K562 (cell line): ENCODE results near the gene PGPEP1. TPM values are rescaled to one million over a fixed set of nuclear protein-coding genes. Genes with fewer than 3 reads are reported as not detected.

Source experiments
- CAMTA2 ChIP-seq: fragments of 250-450 bp; sonication (Bioruptor Pico); conservative IDR thresholded peaks from 2 replicates; pipeline ENCODE4 v1.5.1; 2022
- ELF4 ChIP-seq: fragments of 450-650 bp; formaldehyde crosslinking; IDR thresholded peaks from 2 replicates; pipeline ENCODE4 v1.4.0; 2022; ENCODE audit warnings: missing genetic modification characterization
- ETV1 ChIP-seq: fragments of 450-650 bp; conservative IDR thresholded peaks from 2 replicates; pipeline ENCODE4 v1.6.1; 2016; ENCODE audit warnings: missing genetic modification characterization, control low read depth, low read depth, missing compliant biosample characterization
- EZH2 ChIP-seq: IDR thresholded peaks from 2 replicates; pipeline ENCODE4 v1.6.1; 2012; ENCODE audit warnings: low read depth, mild to moderate bottlenecking, inconsistent platforms, low read length, borderline replicate concordance
- FUS ChIP-seq: fragments of 200-400 bp; formaldehyde crosslinking; optimal IDR thresholded peaks from 2 replicates; pipeline ENCODE3; 2017; ENCODE audit warnings: low read depth, low read length
- HDGF ChIP-seq: fragments of 450-650 bp; IDR thresholded peaks from 2 replicates; pipeline ENCODE4 v1.6.1; 2016
- HMG20B ChIP-seq: fragments of 250-450 bp; sonication (Bioruptor Pico); IDR thresholded peaks from 2 replicates; pipeline ENCODE4 v1.5.0; 2021; ENCODE audit warnings: mild to moderate bottlenecking
- KDM1A ChIP-seq, 2 experiments: fragments of 450-650 bp; IDR thresholded peaks; 2 replicates each; pipeline ENCODE4 v1.6.1; 2016; ENCODE audit warnings: mild to moderate bottlenecking in 2 of 2
- MECOM ChIP-seq: fragments of 250-450 bp; sonication (Bioruptor Pico); IDR thresholded peaks from 2 replicates; pipeline ENCODE4 v1.8.0; 2022; ENCODE audit warnings: inconsistent platforms
- NEUROD1 ChIP-seq: fragments of 150-350 bp; IDR thresholded peaks from 2 replicates; pipeline ENCODE4 v1.6.1; 2014; ENCODE audit warnings: borderline replicate concordance, low read length, low read depth; ENCODE audit not compliant: partially characterized antibody
- NFYB ChIP-seq: IDR thresholded peaks from 2 replicates; pipeline ENCODE4 v1.6.1; 2011; ENCODE audit warnings: mild to moderate bottlenecking, moderate library complexity; ENCODE audit not compliant: insufficient read length; ENCODE audit errors: extremely low read depth
- NONO ChIP-seq, 2 experiments: fragments of 200-400 bp in 1 of 2; fragments of 450-650 bp in 1 of 2; formaldehyde crosslinking in 1 of 2; IDR thresholded peaks; 2 replicates each; pipeline ENCODE4 v1.6.1; 2017; ENCODE audit warnings: low read depth in 2 of 2, mild to moderate bottlenecking in 2 of 2, moderate library complexity in 2 of 2, low read length in 1 of 2
- PHTF2 ChIP-seq: fragments of 250-450 bp; sonication (Bioruptor Pico); IDR thresholded peaks from 2 replicates; pipeline ENCODE4 v1.5.0; 2021; ENCODE audit warnings: mild to moderate bottlenecking
- POLR3G ChIP-seq: IDR thresholded peaks from 2 replicates; pipeline ENCODE4 v1.6.1; 2011; ENCODE audit not compliant: insufficient read length, insufficient replicate concordance; ENCODE audit errors: extremely low read depth
- PYGO2 ChIP-seq: fragments of 450-650 bp; IDR thresholded peaks from 2 replicates; pipeline ENCODE4 v1.6.1; 2016; ENCODE audit warnings: mild to moderate bottlenecking, missing genetic modification characterization, moderate library complexity, missing compliant biosample characterization
- SMAD4 ChIP-seq: fragments of 250-450 bp; sonication (Bioruptor Pico); conservative IDR thresholded peaks from 2 replicates; pipeline ENCODE4 v1.8.0; 2021; ENCODE audit warnings: inconsistent platforms, mild to moderate bottlenecking, moderate library complexity
- SMARCE1 ChIP-seq: fragments of 450-650 bp; IDR thresholded peaks from 2 replicates; pipeline ENCODE4 v1.7.1; 2016; ENCODE audit warnings: mild to moderate bottlenecking
- SNIP1 ChIP-seq: fragments of 450-650 bp; IDR thresholded peaks from 2 replicates; pipeline ENCODE4 v1.7.1; 2017; ENCODE audit warnings: low read depth, mild to moderate bottlenecking
- SPI1 ChIP-seq: IDR thresholded peaks from 2 replicates; pipeline ENCODE4 v1.6.1; 2011; ENCODE audit warnings: low read depth, low read length, control low read depth, borderline replicate concordance
- TOE1 ChIP-seq, 2 experiments: fragments of 450-650 bp in 1 of 2; sonication (generic) in 1 of 2; formaldehyde crosslinking in 1 of 2; IDR thresholded peaks; 2 replicates each; pipeline versions ENCODE4 v1.7.1 to v1.8.0; 2016 to 2022; ENCODE audit warnings: borderline replicate concordance in 2 of 2, mild to moderate bottlenecking in 2 of 2, antibody characterized with exemption in 1 of 2, inconsistent platforms in 1 of 2, low read depth in 1 of 2, missing genetic modification reagents in 1 of 2, moderate library complexity in 1 of 2
- TRIM24 ChIP-seq, 2 experiments: fragments of 450-650 bp; IDR thresholded peaks; 2 replicates each; pipeline ENCODE4 v1.6.1; 2016
- TRIM28 ChIP-seq: fragments of 450-650 bp; IDR thresholded peaks from 2 replicates; pipeline ENCODE4 v1.6.1; 2017
- XRCC5 ChIP-seq: fragments of 200-400 bp; formaldehyde crosslinking; IDR thresholded peaks from 2 replicates; pipeline ENCODE4 v1.6.1; 2017; ENCODE audit warnings: low read depth, mild to moderate bottlenecking, low read length
- ZNF431 ChIP-seq: sonication (generic); formaldehyde crosslinking; IDR thresholded peaks from 2 replicates; pipeline ENCODE4 v1.8.0; 2022; ENCODE audit warnings: mild to moderate bottlenecking, missing genetic modification reagents
- ZNF780A ChIP-seq: fragments of 250-450 bp; sonication (Bioruptor Pico); IDR thresholded peaks from 2 replicates; pipeline ENCODE4 v1.5.0; 2021; ENCODE audit warnings: mild to moderate bottlenecking
- ZSCAN29 ChIP-seq: fragments of 450-650 bp; IDR thresholded peaks from 2 replicates; pipeline ENCODE4 v1.6.1; 2017
- polyA plus RNA-seq, 8 experiments: library from polyadenylated mRNA; depleted of rRNA in 4 of 8; stranded (reverse) in 5 of 8; unstranded in 3 of 8; fragments of >200 nt; fragmentation: Nextera tagmentation in 2 of 8; fragmentation: Illumina TruSeq in 1 of 8; extraction: Ambion mirVana in 2 of 8; extraction: Trizol in 1 of 8; gene quantifications; 2 replicates each; pipeline versions ENCODE4 v1.2.1 to v1.2.3, GENCODE V29; 2011 to 2014; ENCODE audit warnings: inconsistent platforms in 1 of 8, missing spikeins in 1 of 8
- total RNA-seq, 7 experiments: library from RNA; depleted of rRNA in 6 of 7; stranded (reverse); fragments of >200 nt in 6 of 7; fragmentation: Illumina TruSeq in 2 of 7; extraction: Trizol in 2 of 7; gene quantifications; 2 replicates each; pipeline versions ENCODE4 v1.2.1 to v1.2.3, GENCODE V29; 2011 to 2021; ENCODE audit warnings: low replicate concordance in 1 of 7
- TF ChIP-seq, protein P1 (sequence below): fragments of 450-650 bp; IDR thresholded peaks from 2 replicates; pipeline ENCODE4 v1.7.0; 2016; ENCODE audit warnings: borderline replicate concordance
- TF ChIP-seq, protein P2 (sequence below): fragments of 450-650 bp; IDR thresholded peaks from 2 replicates; pipeline ENCODE4 v1.6.1; 2014; ENCODE audit warnings: low read depth, mild to moderate bottlenecking, moderate library complexity, borderline replicate concordance

Gene PGPEP1
- total and polyA plus RNA-seq, 9 of the 15 experiments (the other 6 are each of a cell fraction or from before 2014, with no cell fraction given), result 10.0 to 69.6 (median 33.5) TPM

DNA sequence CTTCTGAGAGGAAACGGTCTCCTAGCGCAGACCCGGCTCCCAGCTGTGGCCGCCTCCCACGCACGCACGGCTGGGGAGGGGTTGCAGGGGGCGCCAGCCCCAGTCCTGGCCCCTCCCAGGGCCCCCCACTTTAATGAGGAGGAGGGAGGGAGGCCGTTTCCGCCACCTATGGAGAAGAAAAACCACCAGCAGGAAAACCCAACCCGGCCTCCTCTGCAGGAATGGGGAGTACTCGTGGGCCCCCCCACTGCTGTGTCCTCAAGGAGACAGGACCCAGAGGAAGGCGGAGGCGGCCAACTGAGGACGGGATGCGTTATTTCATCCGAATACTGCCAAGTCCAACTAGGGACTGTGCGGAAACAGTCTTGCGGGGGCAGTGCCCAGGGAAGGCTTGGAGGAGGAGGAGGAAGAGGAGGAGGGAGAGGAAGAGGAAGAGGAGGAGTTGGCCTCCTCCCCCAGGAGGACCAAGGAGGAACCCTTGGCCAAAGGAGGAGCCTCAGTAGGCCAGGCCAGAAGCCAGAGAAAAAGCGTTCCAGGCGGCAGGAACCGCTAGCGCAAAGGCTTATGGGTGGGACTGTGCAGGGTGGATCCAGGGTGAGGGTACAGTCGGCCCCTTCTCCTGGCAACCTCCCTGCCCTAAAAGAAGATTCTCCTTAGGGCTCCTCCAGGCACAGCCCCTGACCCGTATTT, 74.9 kb downstream of the PGPEP1 start (continued):
- TF ChIP-seq XRCC5, result peak; percentile 57; the same call in 1 of the 2 replicates
- TF ChIP-seq TOE1 (IDR thresholded peaks at IDR 0.05; ENCODE audit: borderline replicate concordance), result peak; percentile 58; the same call in 1 of the 2 replicates
- no peak for TF ChIP-seq TOE1 (CRISPR knock-in tag; IDR thresholded peaks at IDR 0.05; ENCODE audit: borderline replicate concordance, low read depth)
- peak; percentile 89 for TF ChIP-seq SMAD4 (CRISPR knock-in tag)
- TF ChIP-seq, protein P1, sequence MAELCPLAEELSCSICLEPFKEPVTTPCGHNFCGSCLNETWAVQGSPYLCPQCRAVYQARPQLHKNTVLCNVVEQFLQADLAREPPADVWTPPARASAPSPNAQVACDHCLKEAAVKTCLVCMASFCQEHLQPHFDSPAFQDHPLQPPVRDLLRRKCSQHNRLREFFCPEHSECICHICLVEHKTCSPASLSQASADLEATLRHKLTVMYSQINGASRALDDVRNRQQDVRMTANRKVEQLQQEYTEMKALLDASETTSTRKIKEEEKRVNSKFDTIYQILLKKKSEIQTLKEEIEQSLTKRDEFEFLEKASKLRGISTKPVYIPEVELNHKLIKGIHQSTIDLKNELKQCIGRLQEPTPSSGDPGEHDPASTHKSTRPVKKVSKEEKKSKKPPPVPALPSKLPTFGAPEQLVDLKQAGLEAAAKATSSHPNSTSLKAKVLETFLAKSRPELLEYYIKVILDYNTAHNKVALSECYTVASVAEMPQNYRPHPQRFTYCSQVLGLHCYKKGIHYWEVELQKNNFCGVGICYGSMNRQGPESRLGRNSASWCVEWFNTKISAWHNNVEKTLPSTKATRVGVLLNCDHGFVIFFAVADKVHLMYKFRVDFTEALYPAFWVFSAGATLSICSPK, result no peak
- TF ChIP-seq PYGO2 (tag), result no peak
- 0 out of 2 replicates have a peak, but pooled peaks have one; percentile 25 for TF ChIP-seq ZNF780A (CRISPR knock-in tag)
- no peak for TF ChIP-seq TRIM28
- no peak for TF ChIP-seq NFYB
- TF ChIP-seq EZH2, result no peak
- TF ChIP-seq ZNF431 (CRISPR knock-in tag), result no peak
- TF ChIP-seq TRIM24 (IDR thresholded peaks at IDR 0.05), result 0 out of 4 replicates have a peak, but pooled peaks of 1 of the 2 experiments have one; percentile 25
- TF ChIP-seq SNIP1, result no peak
- TF ChIP-seq, protein P2, sequence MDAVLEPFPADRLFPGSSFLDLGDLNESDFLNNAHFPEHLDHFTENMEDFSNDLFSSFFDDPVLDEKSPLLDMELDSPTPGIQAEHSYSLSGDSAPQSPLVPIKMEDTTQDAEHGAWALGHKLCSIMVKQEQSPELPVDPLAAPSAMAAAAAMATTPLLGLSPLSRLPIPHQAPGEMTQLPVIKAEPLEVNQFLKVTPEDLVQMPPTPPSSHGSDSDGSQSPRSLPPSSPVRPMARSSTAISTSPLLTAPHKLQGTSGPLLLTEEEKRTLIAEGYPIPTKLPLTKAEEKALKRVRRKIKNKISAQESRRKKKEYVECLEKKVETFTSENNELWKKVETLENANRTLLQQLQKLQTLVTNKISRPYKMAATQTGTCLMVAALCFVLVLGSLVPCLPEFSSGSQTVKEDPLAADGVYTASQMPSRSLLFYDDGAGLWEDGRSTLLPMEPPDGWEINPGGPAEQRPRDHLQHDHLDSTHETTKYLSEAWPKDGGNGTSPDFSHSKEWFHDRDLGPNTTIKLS, result no peak
- no peak for TF ChIP-seq POLR3G
- TF ChIP-seq ZSCAN29, result peak; percentile 62; the same call in 1 of the 2 replicates
- TF ChIP-seq ETV1 (tag), result peak; percentile 86
- 0 out of 2 replicates have a peak, but pooled peaks have one; percentile 69 for TF ChIP-seq ELF4 (CRISPR knock-in tag)
- no peak for TF ChIP-seq NEUROD1
- TF ChIP-seq HDGF, result no peak
- TF ChIP-seq SPI1, result peak; percentile 89
- TF ChIP-seq CAMTA2 (CRISPR knock-in tag), result no peak
- peak; percentile 47; the same call in 1 of the 2 replicates for TF ChIP-seq HMG20B (CRISPR knock-in tag)
- TF ChIP-seq KDM1A (IDR thresholded peaks at IDR 0.05), result peak; percentile 9 to 65; a peak in 1 of 4 replicates
- no peak for TF ChIP-seq PHTF2 (CRISPR knock-in tag)
- peak; percentile 87 for TF ChIP-seq MECOM (CRISPR knock-in tag)
- peak; percentile 68; the same call in 1 of the 2 replicates for TF ChIP-seq SMARCE1
- TF ChIP-seq NONO (IDR thresholded peaks at IDR 0.05; ENCODE audit: low read depth in 2 of 2, low read length in 1 of 2), result peak in 1 of 2 experiments; percentile 92; a peak in 2 of 4 replicates
- TF ChIP-seq FUS, result no peak
